GM21717 (cell line): Measurements from ENCODE around the gene LITAF.
"Not testable (repeated sequence)": the region's sequence is repeated elsewhere in the genome, so short reads cannot be mapped to it uniquely, and the experiment has no call there.

Source experiments
- ATAC-seq: cut with Tn5 transposase; IDR thresholded peaks from one replicate; pipeline ENCODE4 v1.9.1; 2021; ENCODE audit warnings: mild to moderate bottlenecking, moderate library complexity; ENCODE audit not compliant: unreplicated experiment

Gene LITAF

GRCh38 chr16:11621539-11621919, 34.8 kb upstream of the LITAF start:
- no peak for ATAC-seq

DNA sequence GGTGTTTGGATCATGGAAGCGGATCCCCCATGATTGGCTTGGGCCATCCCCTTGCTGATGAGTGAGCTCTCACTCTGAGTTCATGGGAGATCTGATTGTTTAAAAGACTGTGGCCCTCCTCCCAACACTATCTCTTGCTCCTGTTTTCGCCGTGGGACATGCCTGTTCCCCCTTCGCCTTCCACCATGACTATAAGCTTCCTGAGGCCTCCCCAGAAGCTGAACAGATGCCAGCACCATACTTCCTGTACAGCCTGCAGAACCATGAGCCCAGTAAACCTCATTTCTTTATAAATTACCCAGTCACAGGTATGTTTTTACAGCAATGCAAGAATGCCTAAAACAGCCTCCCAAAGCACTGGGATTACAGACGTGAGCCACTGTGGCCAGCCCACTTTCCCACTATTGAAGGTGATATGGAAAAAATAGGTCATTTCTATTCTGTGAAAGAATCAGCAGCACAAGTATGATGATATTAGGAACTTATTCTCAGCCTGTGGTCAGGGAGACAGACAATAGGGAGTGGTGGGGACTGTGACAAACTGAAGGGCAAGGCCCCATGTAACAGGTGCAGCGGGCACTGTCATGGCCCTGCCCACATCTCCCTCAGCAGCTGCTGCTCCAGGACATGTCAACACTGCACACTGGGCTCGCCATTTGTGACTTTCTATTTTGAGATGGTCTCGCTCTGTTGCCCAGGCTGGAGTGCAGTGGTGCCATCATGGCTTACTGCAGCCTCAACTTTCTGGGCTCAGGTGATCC, 33.7 kb upstream of the LITAF start:
- ATAC-seq: no peak

- no peak for ATAC-seq
Observed at GRCh38 chr16:11619327-11619851, 32.7 kb upstream of the LITAF start.

GRCh38 chr16:11618107-11618717, 31.5 kb upstream of the LITAF start:
- ATAC-seq: no peak

- ATAC-seq: no peak
Observed at GRCh38 chr16:11615748-11616447, 29.2 kb upstream of the LITAF start.

GRCh38 chr16:11614587-11615175, 28.0 kb upstream of the LITAF start:
- ATAC-seq: no peak

DNA sequence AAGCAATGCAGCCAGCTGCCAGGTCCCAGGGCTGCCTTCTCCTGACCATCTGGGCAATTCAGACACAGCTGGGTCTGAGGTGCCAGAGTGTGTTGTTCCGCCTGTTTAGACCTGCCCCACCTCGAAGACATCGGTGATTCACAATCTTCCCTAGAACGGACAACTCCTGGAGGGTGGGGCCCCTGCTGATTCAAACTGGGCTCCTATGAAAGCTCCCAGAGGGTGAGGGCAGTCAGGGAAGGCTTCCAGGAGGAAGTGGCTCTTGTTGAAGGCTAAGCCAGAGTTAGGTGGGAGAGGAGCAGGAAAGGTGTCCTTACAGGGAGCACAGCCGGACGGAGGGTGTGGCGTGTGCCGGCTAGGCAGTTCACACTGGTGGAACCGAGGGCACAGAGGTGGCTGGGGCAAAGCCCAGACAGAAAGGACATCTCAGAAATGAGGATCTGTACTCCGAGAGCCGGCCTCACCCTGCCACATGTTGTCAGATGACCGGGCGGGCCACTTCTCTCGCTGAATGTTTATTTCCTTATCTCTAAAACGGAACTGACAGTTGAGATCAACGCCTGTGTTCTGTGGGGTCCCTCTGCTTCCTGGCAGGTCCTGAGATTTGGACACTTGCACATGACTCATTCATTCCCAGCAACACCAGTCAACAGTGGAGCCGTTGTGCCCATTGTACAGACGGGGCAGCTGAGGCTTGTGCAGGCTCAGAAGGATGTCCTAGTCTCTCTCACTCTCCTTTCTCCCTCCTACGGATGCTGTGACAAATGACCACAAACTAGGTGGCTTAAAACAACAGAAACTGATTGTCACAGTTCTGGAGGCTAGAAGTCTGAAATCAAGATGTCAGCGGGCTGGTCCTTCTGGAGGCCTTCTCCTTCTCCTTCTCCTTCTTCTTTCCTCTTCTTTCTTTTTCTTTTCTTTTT, 26.9 kb upstream of the LITAF start:
- no peak for ATAC-seq

DNA sequence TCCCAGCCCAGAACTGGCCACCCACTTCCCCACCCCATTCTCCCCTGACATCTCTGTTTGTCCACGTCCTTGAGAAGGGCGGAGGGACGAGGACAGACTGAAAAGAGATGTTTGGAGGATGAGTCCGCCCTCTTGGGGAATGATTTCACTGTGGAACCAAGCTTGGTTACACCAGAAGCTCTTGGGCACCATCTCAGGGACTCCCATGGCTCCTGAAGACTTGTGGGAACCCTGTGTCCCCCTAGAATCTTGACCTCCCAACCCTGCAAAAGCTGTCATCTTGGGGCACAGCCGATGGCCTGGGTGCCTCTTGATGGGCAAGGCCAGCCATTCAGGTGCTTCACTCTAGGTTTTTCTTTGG, 25.9 kb upstream of the LITAF start:
- no peak for ATAC-seq

GRCh38 chr16:11611871-11612664, 25.3 kb upstream of the LITAF start:
- no peak for ATAC-seq

- no peak for ATAC-seq
Observed at GRCh38 chr16:11610580-11610979, 23.9 kb upstream of the LITAF start.

DNA sequence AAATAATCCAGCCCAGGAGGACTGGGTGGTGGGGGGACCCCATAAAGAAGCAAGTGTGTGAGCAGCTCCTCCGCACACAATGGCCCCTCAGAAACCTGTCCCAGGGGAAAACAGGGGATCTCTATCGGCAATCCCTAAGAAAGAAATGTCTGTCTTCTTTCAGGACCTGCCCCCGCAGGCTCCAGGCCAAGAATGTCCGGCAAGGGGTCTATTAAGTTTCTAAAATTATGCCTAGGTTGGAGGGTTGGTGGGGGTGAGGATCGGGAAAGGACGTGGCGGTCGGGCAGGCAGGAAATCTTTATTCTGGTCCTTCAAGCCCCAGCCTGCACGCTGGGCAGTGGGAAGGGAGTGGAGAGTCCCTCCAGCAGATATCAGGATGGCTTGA, 23.4 kb upstream of the LITAF start:
- ATAC-seq: no peak

GRCh38 chr16:11609474-11610120, 22.9 kb upstream of the LITAF start:
- ATAC-seq: no peak

DNA sequence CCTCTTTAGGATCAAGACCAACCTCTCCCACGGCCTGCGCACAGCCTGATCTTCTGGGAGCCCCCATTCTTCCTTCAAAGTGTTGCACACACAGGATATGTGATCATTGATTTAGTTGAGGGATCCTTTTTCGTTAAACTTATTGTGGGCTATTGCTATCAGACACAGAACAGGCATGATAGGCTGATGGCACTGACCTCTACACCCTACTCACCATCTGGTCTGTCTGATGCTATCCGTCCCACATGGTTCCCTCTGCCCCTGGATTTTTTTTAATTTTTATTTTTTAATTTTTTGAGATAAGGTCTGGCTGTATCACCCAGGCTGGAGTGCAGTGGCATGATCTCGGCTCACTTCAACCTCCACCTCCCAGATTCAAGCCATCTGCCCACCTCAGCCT, 19.2 kb upstream of the LITAF start:
- ATAC-seq: no peak

DNA sequence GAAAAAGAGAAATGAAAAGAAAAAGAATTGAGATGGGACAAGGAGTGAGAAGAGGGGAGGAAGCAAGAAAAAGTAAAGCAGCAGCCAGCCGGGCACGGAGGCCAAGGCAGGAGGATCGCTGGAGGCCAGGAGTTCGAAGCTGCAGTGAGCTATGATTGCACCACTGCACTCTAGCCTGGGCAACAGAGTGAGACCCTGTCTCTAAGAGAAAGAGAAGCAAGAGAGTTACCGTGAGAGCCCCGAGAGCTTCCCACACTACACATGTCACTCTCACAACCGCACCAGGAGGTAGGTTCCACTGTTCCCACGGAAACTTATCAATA, 18.8 kb upstream of the LITAF start:
- no peak for ATAC-seq

DNA sequence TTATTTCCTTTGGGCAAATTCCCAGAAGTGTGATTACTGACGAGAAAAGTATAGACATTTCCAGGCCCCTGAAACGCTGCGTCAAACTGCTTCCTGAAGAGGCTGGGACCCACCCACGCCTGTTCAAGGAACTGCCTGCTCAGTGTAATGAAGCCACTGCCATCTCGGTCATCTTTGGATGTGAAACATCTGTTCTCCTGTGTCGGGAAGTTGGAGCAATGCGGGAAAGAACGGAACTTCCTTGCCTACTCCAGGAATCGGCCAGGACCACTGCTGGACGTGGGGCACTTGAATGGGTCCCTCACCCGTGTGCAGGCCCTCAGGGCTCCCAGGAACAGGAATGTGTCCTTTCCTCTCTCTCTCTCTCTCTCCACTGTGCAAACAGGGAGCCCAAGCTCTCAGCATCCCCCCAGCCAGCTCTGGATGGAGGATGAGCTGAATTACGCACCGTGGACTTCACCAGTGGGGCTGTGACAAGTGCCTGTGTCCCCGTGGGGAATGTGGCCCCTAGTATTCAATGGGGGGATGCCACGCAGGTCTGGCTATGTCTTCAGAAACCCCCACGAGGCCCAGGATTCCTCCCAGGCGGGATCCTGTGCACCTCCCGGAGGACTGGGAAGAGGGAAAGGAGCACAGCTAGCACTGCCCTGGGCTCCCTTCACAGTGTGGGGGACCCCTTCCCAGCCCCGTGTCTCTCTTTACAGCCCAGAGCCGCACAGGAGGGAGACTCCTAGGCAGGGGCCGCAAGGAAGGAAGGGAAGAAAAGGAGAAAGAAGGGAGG, 18.3 kb upstream of the LITAF start:
- no peak for ATAC-seq

DNA sequence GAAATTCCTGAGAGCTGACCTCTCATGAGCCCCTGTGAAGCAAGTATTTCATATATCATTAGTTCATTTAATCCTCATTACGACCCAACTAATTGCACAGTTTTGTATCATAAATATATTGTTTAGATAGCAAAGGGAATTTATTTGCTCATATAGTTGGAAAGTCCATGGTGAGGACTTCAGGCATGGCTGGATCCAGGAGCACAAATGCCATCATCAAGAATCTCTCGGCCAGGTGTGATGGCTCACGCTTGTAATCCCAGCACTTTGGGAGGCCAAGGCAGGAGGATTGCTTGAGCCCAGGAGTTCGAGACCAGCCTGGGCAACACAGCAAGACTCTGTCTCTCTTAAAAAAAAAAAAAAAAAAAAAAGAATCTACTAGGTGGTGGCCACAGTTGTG, 17.6 kb upstream of the LITAF start:
- ATAC-seq: not testable (repeated sequence)

GRCh38 chr16:11603331-11603750, 16.6 kb upstream of the LITAF start:
- no peak for ATAC-seq

GRCh38 chr16:11602321-11602720, 15.6 kb upstream of the LITAF start:
- no peak for ATAC-seq

GRCh38 chr16:11601911-11602310, 15.2 kb upstream of the LITAF start:
- ATAC-seq: no peak
